ENCODE results near the gene RFTN2. TPM values are rescaled to one million over a fixed set of nuclear protein-coding genes. Genes with fewer than 3 reads are reported as not detected.

The RFTN2 gene
- total RNA-seq, 1 experiment from 2014 or later: not detected

DNA sequence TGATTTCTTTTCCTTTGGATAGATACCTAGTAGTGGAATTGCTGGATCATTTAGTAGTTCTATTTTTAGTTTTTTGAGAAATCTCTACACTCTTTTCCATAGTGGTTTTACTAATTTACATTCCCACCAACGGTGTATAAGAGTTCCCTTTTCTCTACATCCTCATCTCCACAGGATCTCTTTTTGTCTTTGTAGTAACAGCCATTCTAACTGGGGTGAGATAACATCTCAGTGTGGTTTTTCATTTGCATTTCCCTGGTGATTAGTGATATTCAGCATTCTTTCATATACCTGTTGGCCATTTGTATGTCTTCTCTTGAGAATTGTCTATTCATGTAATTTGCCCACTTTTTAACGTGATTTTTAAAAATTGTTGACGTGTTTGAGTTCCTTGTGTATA, 13.8 kb downstream of the RFTN2 start:
- CTCF ChIA-PET: no interaction called here
- DNase-seq (ENCODE audit: low read depth, low spot score) (no peak), ATAC-seq (no peak)
- POLR2A ChIA-PET: no interaction called here
- Histone ChIP-seq H3K27me3 (ENCODE audit: control insufficient read depth, insufficient read depth, low read length) (no peaks in the 10 kb centered on the region), H3K4me1 (ENCODE audit: control insufficient read depth, insufficient read depth, low read length) (no peaks in the 10 kb centered on the region), H3K4me3 (ENCODE audit: low read depth in 2 of 2, low read length in 2 of 2) (no peak overlapping the region), H3K9me3 (ENCODE audit: control insufficient read depth, insufficient read depth, low read depth, low read length) (no peaks in the 10 kb centered on the region), H3K36me3 (ENCODE audit: control insufficient read depth, insufficient read depth, low read length) (no peaks in the 10 kb centered on the region), H3K27ac (ENCODE audit: low read length) (no peak overlapping the region)
- no TSS peak for BruUV-seq (replicated peaks)
- in situ Hi-C loops (cut with HindIII; ENCODE audit: low pct_unique_long_range_greater_than_20kb, low sequenced_read_pairs) (no loop called here), intact Hi-C loops (cut with micrococcal nuclease; ENCODE audit: unreplicated experiment) (no loop called here)
- TF ChIP-seq, protein P1, sequence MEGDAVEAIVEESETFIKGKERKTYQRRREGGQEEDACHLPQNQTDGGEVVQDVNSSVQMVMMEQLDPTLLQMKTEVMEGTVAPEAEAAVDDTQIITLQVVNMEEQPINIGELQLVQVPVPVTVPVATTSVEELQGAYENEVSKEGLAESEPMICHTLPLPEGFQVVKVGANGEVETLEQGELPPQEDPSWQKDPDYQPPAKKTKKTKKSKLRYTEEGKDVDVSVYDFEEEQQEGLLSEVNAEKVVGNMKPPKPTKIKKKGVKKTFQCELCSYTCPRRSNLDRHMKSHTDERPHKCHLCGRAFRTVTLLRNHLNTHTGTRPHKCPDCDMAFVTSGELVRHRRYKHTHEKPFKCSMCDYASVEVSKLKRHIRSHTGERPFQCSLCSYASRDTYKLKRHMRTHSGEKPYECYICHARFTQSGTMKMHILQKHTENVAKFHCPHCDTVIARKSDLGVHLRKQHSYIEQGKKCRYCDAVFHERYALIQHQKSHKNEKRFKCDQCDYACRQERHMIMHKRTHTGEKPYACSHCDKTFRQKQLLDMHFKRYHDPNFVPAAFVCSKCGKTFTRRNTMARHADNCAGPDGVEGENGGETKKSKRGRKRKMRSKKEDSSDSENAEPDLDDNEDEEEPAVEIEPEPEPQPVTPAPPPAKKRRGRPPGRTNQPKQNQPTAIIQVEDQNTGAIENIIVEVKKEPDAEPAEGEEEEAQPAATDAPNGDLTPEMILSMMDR (IDR thresholded peaks at IDR 0.05): no peak
- TF ChIP-seq POLR2AphosphoS5 (IDR thresholded peaks at IDR 0.05; ENCODE audit: low read depth, low read length): no peak
- TF ChIP-seq, protein P2, sequence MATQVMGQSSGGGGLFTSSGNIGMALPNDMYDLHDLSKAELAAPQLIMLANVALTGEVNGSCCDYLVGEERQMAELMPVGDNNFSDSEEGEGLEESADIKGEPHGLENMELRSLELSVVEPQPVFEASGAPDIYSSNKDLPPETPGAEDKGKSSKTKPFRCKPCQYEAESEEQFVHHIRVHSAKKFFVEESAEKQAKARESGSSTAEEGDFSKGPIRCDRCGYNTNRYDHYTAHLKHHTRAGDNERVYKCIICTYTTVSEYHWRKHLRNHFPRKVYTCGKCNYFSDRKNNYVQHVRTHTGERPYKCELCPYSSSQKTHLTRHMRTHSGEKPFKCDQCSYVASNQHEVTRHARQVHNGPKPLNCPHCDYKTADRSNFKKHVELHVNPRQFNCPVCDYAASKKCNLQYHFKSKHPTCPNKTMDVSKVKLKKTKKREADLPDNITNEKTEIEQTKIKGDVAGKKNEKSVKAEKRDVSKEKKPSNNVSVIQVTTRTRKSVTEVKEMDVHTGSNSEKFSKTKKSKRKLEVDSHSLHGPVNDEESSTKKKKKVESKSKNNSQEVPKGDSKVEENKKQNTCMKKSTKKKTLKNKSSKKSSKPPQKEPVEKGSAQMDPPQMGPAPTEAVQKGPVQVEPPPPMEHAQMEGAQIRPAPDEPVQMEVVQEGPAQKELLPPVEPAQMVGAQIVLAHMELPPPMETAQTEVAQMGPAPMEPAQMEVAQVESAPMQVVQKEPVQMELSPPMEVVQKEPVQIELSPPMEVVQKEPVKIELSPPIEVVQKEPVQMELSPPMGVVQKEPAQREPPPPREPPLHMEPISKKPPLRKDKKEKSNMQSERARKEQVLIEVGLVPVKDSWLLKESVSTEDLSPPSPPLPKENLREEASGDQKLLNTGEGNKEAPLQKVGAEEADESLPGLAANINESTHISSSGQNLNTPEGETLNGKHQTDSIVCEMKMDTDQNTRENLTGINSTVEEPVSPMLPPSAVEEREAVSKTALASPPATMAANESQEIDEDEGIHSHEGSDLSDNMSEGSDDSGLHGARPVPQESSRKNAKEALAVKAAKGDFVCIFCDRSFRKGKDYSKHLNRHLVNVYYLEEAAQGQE (IDR thresholded peaks at IDR 0.05; ENCODE audit: insufficient read depth in 1 of 2, low read depth in 2 of 2, low read length in 1 of 2): no peak
- TF ChIP-seq TCF7L2 (IDR thresholded peaks at IDR 0.05; ENCODE audit: low read depth, low read length): no peak
- no peak for TF ChIP-seq SIN3A (IDR thresholded peaks at IDR 0.05; ENCODE audit: borderline replicate concordance, insufficient read depth, low read depth, low read length)

GRCh38 chr2:197657562-197657961, 17.8 kb downstream of the RFTN2 start:
- ATAC-seq (no peak), DNase-seq (ENCODE audit: low read depth, low spot score) (no peak)
- no peaks in the 10 kb centered on the region for H3K36me3 ChIP-seq (ENCODE audit: control insufficient read depth, insufficient read depth, low read length)
- no peaks in the 10 kb centered on the region for H3K9me3 ChIP-seq (ENCODE audit: control insufficient read depth, insufficient read depth, low read depth, low read length)
- ChIA-PET CTCF (no interaction called here), POLR2A (interaction anchor here (0.6 kb wide), 1 partner anchor 154 kb away, joined by 6 read pairs; no protein-coding TSS in a partner anchor)
- no peaks in the 10 kb centered on the region for H3K4me1 ChIP-seq (ENCODE audit: control insufficient read depth, insufficient read depth, low read length)
- H3K4me3 ChIP-seq (ENCODE audit: low read depth in 2 of 2, low read length in 2 of 2): no peak overlapping the region
- no TSS peak for BruUV-seq (replicated peaks)
- in situ Hi-C loops (cut with HindIII; ENCODE audit: low pct_unique_long_range_greater_than_20kb, low sequenced_read_pairs) (no loop called here), intact Hi-C loops (cut with micrococcal nuclease; ENCODE audit: unreplicated experiment) (no loop called here)
- TF ChIP-seq, protein P2 (IDR thresholded peaks at IDR 0.05; ENCODE audit: insufficient read depth in 1 of 2, low read depth in 2 of 2, low read length in 1 of 2): no peak
- TF ChIP-seq, protein P1 (IDR thresholded peaks at IDR 0.05): no peak
- no peak for TF ChIP-seq TCF7L2 (IDR thresholded peaks at IDR 0.05; ENCODE audit: low read depth, low read length)
- TF ChIP-seq POLR2AphosphoS5 (IDR thresholded peaks at IDR 0.05; ENCODE audit: low read depth, low read length): no peak
- TF ChIP-seq SIN3A (IDR thresholded peaks at IDR 0.05; ENCODE audit: borderline replicate concordance, insufficient read depth, low read depth, low read length): no peak
- no peaks in the 10 kb centered on the region for H3K27me3 ChIP-seq (ENCODE audit: control insufficient read depth, insufficient read depth, low read length)
- no peak overlapping the region for H3K27ac ChIP-seq (ENCODE audit: low read length)
